Neural cell (in vitro differentiated cells): ENCODE data around the gene ITGAE. TPM values are rescaled to one million over a fixed set of nuclear protein-coding genes. Genes with fewer than 3 reads are reported as not detected.

Experiments
- H2AFZ ChIP-seq: fragments of 200-600, 300-800 bp; sonication (generic), shearing (Covaris generic); 2 replicates; pipeline ENCODE4 v1.6.0; 2014; ENCODE audit warnings: low read depth, mild to moderate bottlenecking, antibody characterized with exemption, low read length, moderate library complexity
- H3F3A ChIP-seq: fragments of 200-600 bp; shearing (Covaris generic); 2 replicates; pipeline ENCODE4 v1.6.1; 2016; ENCODE audit warnings: mild to moderate bottlenecking, moderate library complexity, mixed read lengths, antibody characterized with exemption, low read length; ENCODE audit not compliant: insufficient read depth, poor library complexity, severe bottlenecking
- H3K27ac ChIP-seq: fragments of 200-600, 300-800 bp; sonication (generic), shearing (Covaris generic); 2 replicates; pipeline ENCODE4 v1.5.1; 2014; ENCODE audit warnings: mild to moderate bottlenecking, low read length, moderate library complexity
- H3K27me3 ChIP-seq: fragments of 300-800, 200-600 bp; sonication (generic), shearing (Covaris generic); 2 replicates; pipeline ENCODE4 v1.6.0; 2014; ENCODE audit warnings: mild to moderate bottlenecking, low read depth, low read length, moderate library complexity; ENCODE audit not compliant: insufficient read depth
- H3K36me3 ChIP-seq: fragments of 300-800, 200-600 bp; sonication (generic), shearing (Covaris generic); 2 replicates; pipeline ENCODE4 v1.5.1; 2014; ENCODE audit warnings: mild to moderate bottlenecking, antibody characterized with exemption, low read length, moderate library complexity; ENCODE audit not compliant: insufficient read depth
- H3K4me2 ChIP-seq: fragments of 300-800, 200-600 bp; sonication (generic), shearing (Covaris generic); 2 replicates; pipeline ENCODE4 v1.6.0; 2014; ENCODE audit warnings: mild to moderate bottlenecking, low read length
- H3K4me3 ChIP-seq: fragments of 300-800, 200-600 bp; sonication (generic), shearing (Covaris generic); 2 replicates; pipeline ENCODE4 v1.5.1; 2014; ENCODE audit warnings: mild to moderate bottlenecking, low read length, moderate library complexity
- H3K79me2 ChIP-seq: fragments of 200-600 bp; shearing (Covaris generic); replicated peaks from 2 replicates; pipeline ENCODE4 v1.6.0; 2014; ENCODE audit warnings: mild to moderate bottlenecking, low read length, moderate library complexity; ENCODE audit not compliant: insufficient read depth
- H3K9ac ChIP-seq: fragments of 300-800, 200-600 bp; sonication (generic), shearing (Covaris generic); 2 replicates; pipeline ENCODE4 v1.6.1; 2016; ENCODE audit warnings: mild to moderate bottlenecking, low read length, mixed read lengths
- H3K9me2 ChIP-seq: fragments of 200-600 bp; shearing (Covaris generic); 2 replicates; pipeline ENCODE4 v1.6.1; 2016; ENCODE audit warnings: mild to moderate bottlenecking, low read length, mixed read lengths; ENCODE audit not compliant: insufficient read depth
- H3K9me3 ChIP-seq: fragments of 200-600, 300-800 bp; sonication (generic), shearing (Covaris generic); 2 replicates; pipeline ENCODE4 v1.6.1; 2016; ENCODE audit warnings: mild to moderate bottlenecking, mixed run types, low read length, moderate library complexity, mixed read lengths
- H4K20me1 ChIP-seq: fragments of 200-600 bp; shearing (Covaris generic); 2 replicates; pipeline ENCODE4 v1.6.1; 2016; ENCODE audit warnings: mild to moderate bottlenecking, mixed run types; ENCODE audit not compliant: insufficient read depth
- CTCF ChIP-seq: fragments of 450-650 bp; IDR thresholded peaks from 2 replicates; pipeline ENCODE4 v1.5.1; 2014; ENCODE audit warnings: antibody characterized with exemption, mild to moderate bottlenecking, moderate library complexity; ENCODE audit not compliant: poor library complexity, severe bottlenecking
- EP300 ChIP-seq: fragments of 450-650 bp; conservative IDR thresholded peaks from 2 replicates; pipeline ENCODE4 v1.6.1; 2014; ENCODE audit warnings: antibody characterized with exemption, mild to moderate bottlenecking, moderate library complexity; ENCODE audit not compliant: poor library complexity, severe bottlenecking
- EZH2 ChIP-seq: fragments of 200-600, 300-800 bp; shearing (Covaris generic), sonication (generic); IDR thresholded peaks from 2 replicates; pipeline ENCODE4 v1.6.1; 2014; ENCODE audit warnings: antibody characterized with exemption, low read length, borderline replicate concordance, mild to moderate bottlenecking; ENCODE audit not compliant: insufficient read depth, poor library complexity, severe bottlenecking
- MXI1 ChIP-seq: fragments of 450-650 bp; conservative IDR thresholded peaks from 2 replicates; pipeline ENCODE4 v1.6.1; 2014; ENCODE audit warnings: antibody characterized with exemption, mild to moderate bottlenecking; ENCODE audit not compliant: poor library complexity, severe bottlenecking
- POLR2AphosphoS5 ChIP-seq: IDR thresholded peaks from 2 replicates; pipeline ENCODE4 v1.6.1; 2012
- RAD21 ChIP-seq: fragments of 450-650 bp; conservative IDR thresholded peaks from 2 replicates; pipeline ENCODE4 v1.6.1; 2014; ENCODE audit warnings: antibody characterized with exemption, mild to moderate bottlenecking, moderate library complexity
- SMC3 ChIP-seq: fragments of 450-650 bp; conservative IDR thresholded peaks from 2 replicates; pipeline ENCODE4 v1.6.1; 2014; ENCODE audit warnings: antibody characterized with exemption, mild to moderate bottlenecking, moderate library complexity; ENCODE audit not compliant: poor library complexity
- TAF1 ChIP-seq: IDR thresholded peaks from 2 replicates; pipeline ENCODE4 v1.6.1; 2012; ENCODE audit warnings: low read depth
- polyA plus RNA-seq: library from polyadenylated mRNA; depleted of rRNA; stranded (reverse); fragments of >200 nt; gene quantifications from 2 replicates; pipeline ENCODE4 v1.2.3, GENCODE V29; 2014
- TF ChIP-seq, protein P1 (sequence below): IDR thresholded peaks from 2 replicates; pipeline ENCODE4 v1.6.1; 2012; ENCODE audit warnings: borderline replicate concordance

The ITGAE gene
- polyA plus RNA-seq, 1 donor from 2014 or later: 169 TPM

DNA sequence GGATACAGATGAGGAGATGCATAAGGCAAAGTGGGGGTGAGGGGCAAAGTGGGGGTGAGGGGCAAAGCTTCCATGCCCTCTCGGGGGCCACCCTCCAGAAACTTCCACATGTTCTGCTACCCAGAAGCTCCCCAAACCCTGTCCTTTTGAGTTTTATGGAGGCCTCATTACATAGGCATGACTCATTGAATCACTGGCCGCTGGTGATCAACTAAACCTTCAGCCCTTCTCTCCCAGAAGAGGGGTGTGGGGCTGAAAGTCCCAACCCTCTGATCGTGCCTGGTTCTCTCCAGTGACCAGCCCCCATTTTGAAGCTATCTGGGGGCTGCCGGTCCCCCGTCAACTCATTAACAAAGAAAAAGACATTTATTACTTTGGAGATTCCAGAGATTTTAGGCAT is 27.5 kb downstream of the ITGAE start:
- Histone ChIP-seq H3K9ac (no peak overlapping the region), H3K27me3 (no peaks in the 10 kb centered on the region), H3K79me2 (no peaks in the 10 kb centered on the region), H3F3A (no peaks in the 10 kb centered on the region), H3K4me2 (no peak overlapping the region), H3K27ac (no peak overlapping the region), H3K9me3 (no peaks in the 10 kb centered on the region), H2AFZ (no peak overlapping the region), H3K36me3 (no peaks in the 10 kb centered on the region), H3K9me2 (no peaks in the 10 kb centered on the region), H3K4me3 (no peak overlapping the region), H4K20me1 (no peaks in the 10 kb centered on the region)
- TF ChIP-seq MXI1 (no peak), TAF1 (no peak), RAD21 (no peak), SMC3 (no peak), POLR2AphosphoS5 (no peak), EP300 (no peak)
- TF ChIP-seq, protein P1, sequence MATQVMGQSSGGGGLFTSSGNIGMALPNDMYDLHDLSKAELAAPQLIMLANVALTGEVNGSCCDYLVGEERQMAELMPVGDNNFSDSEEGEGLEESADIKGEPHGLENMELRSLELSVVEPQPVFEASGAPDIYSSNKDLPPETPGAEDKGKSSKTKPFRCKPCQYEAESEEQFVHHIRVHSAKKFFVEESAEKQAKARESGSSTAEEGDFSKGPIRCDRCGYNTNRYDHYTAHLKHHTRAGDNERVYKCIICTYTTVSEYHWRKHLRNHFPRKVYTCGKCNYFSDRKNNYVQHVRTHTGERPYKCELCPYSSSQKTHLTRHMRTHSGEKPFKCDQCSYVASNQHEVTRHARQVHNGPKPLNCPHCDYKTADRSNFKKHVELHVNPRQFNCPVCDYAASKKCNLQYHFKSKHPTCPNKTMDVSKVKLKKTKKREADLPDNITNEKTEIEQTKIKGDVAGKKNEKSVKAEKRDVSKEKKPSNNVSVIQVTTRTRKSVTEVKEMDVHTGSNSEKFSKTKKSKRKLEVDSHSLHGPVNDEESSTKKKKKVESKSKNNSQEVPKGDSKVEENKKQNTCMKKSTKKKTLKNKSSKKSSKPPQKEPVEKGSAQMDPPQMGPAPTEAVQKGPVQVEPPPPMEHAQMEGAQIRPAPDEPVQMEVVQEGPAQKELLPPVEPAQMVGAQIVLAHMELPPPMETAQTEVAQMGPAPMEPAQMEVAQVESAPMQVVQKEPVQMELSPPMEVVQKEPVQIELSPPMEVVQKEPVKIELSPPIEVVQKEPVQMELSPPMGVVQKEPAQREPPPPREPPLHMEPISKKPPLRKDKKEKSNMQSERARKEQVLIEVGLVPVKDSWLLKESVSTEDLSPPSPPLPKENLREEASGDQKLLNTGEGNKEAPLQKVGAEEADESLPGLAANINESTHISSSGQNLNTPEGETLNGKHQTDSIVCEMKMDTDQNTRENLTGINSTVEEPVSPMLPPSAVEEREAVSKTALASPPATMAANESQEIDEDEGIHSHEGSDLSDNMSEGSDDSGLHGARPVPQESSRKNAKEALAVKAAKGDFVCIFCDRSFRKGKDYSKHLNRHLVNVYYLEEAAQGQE: no peak

DNA sequence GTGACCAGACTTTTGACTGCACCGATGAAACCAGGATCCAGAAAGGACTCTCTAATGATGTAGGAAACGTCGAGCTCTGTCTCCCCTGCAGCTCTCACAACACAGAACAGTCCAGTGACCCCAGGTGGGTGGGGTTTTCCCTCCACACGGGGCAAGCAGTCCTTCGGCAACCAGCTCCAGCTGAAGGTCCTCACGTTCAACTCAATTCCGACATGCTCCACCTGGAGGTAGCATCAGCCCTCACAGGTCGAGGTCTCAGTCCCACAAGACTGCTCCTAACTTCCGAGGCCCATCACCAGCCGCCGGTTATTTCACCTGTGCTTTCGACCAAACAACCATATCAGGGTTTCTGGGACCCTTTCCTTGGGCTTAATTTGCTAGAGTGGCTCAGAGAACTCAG is 28.2 kb downstream of the ITGAE start:
- no peaks in the 10 kb centered on the region for H3K36me3 ChIP-seq
- TF ChIP-seq SMC3 (no peak), MXI1 (no peak), CTCF (no peak), EP300 (no peak), TAF1 (no peak), POLR2AphosphoS5 (no peak), RAD21 (no peak), EZH2 (no peak)
- TF ChIP-seq, protein P1: no peak

More for the DNA sequence above, 28.2 kb downstream of the ITGAE start:
- Histone ChIP-seq H3K27me3 (no peaks in the 10 kb centered on the region), H3K9me2 (no peaks in the 10 kb centered on the region), H3K9ac (no peak overlapping the region), H3K27ac (no peak overlapping the region), H3K79me2 (no peaks in the 10 kb centered on the region), H3F3A (no peaks in the 10 kb centered on the region), H3K9me3 (no peaks in the 10 kb centered on the region), H3K4me2 (no peak overlapping the region), H3K4me3 (no peak overlapping the region), H2AFZ (no peak overlapping the region), H4K20me1 (no peaks in the 10 kb centered on the region)
